ENCODE results near the gene MPIG6B.

The MPIG6B gene

DNA sequence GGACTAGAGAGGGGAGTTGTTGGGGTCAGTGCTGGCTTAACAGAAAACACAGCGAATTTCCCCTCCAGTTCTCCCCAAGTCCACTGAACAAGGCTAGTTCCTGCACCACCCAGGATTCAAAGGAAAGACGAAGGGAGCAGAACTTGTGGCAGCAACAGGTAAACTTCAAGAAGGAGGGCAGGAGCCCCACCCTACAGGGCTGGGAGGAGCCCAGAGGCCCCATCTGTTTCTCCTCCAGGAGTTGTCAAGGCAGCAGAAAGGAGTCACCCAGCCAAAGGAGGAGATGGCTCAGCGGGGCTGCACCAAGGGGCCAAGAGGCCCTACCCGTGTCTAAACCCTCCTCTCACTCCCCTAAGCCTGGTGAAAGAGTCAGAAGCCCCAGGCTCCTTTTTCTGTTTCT is 41.0 kb downstream of the MPIG6B start:
- TF ChIP-seq, protein P1, sequence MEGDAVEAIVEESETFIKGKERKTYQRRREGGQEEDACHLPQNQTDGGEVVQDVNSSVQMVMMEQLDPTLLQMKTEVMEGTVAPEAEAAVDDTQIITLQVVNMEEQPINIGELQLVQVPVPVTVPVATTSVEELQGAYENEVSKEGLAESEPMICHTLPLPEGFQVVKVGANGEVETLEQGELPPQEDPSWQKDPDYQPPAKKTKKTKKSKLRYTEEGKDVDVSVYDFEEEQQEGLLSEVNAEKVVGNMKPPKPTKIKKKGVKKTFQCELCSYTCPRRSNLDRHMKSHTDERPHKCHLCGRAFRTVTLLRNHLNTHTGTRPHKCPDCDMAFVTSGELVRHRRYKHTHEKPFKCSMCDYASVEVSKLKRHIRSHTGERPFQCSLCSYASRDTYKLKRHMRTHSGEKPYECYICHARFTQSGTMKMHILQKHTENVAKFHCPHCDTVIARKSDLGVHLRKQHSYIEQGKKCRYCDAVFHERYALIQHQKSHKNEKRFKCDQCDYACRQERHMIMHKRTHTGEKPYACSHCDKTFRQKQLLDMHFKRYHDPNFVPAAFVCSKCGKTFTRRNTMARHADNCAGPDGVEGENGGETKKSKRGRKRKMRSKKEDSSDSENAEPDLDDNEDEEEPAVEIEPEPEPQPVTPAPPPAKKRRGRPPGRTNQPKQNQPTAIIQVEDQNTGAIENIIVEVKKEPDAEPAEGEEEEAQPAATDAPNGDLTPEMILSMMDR (IDR thresholded peaks at IDR 0.05; ENCODE audit: insufficient read depth, missing control alignments), result no peak
- FAIRE-seq (no peak), DNase-seq (ENCODE audit: insufficient read length, low spot score) (no peak)

DNA sequence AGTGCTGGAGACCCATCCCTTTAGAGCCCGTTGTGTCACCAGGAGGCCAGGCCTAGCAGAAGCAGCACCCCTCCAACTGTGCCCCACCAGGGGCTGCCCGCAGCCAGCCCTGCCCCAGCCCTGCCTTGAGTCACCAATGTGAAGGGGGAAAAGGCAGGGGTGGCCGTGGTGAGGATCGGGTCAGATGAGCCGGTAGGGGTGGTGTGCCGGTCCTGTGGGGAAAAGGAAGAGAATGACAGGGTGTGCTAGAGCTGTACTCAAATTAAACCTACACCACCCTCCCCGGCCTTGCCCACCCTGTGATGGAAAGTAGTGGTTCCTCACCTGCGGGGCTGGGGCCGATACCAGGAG is 42.4 kb downstream of the MPIG6B start:
- TF ChIP-seq, protein P1 (IDR thresholded peaks at IDR 0.05; ENCODE audit: insufficient read depth, missing control alignments), result no peak
- DNase-seq (ENCODE audit: insufficient read length, low spot score) (no peak), FAIRE-seq (no peak)

DNA sequence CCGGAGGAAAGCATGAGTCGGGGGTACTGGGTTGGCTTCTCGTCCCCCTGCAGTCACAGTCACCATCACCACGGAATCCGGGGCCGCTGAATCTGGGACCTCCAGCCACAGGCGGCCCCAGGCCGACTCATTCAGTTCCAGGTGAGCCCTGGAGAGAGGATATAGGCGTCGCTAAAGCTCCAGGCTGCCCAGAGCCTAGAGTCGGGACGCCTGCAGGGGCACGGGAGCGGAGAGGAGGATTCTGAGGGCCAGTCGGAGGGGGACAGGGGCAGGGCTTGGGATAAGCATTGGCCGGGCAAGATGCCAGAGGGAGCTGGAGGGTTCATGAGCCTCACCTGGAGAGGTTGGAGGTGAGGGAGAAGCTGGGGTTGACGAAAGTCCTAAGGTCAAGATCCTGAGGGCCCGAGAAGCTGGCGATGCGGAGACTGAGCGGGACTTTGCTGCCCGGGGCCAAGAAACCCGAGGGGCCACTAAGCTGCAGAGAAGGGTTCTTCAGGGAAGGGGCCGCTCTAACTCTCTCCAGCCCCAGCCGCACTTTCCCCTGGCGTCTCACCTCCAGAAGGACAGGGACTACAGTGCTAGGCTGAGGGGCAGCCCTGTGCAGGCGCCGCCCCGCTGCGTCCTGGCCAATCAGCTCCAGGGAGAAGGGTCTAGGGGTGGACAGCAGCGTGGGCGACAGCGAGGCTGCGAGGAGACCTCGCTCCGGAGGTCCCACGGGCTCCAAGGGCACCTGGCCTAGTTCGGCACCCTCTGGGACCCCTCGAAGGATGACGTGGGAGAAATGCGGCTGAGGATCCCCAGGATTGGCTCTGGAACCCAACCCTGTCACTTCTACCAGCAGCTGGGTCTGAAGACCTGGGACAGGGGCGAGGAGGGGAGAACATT is 43.0 kb downstream of the MPIG6B start:
- no peak for FAIRE-seq
- DNase-seq (ENCODE audit: insufficient read length, low spot score), result no peak
- TF ChIP-seq, protein P1 (IDR thresholded peaks at IDR 0.05; ENCODE audit: insufficient read depth, missing control alignments), result no peak

DNA sequence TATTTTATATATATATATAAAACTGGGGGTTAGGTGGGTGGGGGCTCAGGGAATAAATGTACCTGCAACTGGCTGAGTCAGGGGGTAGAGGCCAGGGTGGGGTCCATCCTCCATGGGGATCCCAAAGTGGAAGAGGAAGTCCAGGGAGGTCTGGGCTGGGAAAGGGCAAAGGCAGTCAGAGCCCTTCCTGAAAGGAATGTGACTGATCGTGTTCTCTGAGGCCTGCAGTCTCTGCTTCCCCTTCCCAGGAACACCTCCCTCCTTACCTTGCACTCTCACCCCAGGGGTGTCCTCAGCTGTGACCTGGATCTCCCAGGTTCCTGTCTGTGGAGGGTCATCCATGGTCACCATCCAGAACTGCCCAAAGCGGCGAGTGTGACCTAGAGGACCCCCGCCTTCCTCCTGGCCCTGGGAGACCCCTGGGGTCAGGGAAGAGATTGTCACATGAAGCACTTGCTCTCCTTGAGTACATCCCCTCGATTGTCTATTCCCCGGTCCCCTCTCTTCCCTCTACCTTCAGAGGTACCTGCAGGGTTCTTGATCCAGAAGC is 44.0 kb downstream of the MPIG6B start:
- FAIRE-seq (no peak), DNase-seq (ENCODE audit: insufficient read length, low spot score) (no peak)
- TF ChIP-seq, protein P1 (IDR thresholded peaks at IDR 0.05; ENCODE audit: insufficient read depth, missing control alignments), result no peak

DNA sequence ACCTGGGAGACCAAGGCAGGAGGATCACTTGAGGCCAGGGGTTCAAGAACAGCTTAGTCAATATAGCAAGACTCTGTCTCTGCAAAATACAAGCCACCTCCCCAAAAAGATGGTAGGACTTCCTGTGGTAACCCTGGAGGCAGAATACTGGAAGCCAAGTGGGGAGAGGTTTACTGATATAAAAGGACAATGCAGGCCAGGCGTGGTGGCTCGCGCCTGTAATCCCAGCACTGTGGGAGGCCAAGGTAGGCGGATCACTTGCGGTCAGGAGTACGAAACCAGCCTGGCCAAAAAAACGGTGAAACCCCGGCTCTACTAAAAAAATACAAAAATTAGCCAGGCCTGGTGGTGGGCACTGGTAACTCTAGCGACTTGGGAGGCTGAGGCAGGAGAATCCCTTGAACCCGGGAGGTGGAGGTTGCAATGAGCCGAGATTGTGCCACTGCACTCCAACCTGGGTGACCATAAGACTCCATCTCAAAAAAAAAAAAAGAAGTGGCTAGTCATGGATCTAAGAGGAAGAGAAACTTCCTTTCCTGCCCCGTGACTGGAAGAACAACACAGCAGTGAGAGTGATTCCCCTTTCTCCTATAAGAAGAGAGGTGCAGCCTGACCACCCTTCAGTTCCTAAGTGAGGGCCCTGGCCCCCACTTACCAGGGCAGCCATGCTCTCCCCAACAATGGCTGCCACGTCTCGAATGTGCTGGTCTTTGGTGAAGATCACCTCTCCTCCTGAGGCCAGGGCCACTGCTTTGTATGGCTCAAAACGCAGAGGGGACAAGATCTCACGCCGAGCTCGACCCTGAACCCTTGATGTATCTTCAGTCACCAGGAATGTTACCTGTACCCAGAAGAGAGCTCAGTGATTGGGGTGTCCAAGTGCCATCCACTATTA is 45.4 kb downstream of the MPIG6B start:
- TF ChIP-seq, protein P1 (IDR thresholded peaks at IDR 0.05; ENCODE audit: insufficient read depth, missing control alignments), result no peak
- DNase-seq (ENCODE audit: insufficient read length, low spot score) (no peak), FAIRE-seq (no peak)

DNA sequence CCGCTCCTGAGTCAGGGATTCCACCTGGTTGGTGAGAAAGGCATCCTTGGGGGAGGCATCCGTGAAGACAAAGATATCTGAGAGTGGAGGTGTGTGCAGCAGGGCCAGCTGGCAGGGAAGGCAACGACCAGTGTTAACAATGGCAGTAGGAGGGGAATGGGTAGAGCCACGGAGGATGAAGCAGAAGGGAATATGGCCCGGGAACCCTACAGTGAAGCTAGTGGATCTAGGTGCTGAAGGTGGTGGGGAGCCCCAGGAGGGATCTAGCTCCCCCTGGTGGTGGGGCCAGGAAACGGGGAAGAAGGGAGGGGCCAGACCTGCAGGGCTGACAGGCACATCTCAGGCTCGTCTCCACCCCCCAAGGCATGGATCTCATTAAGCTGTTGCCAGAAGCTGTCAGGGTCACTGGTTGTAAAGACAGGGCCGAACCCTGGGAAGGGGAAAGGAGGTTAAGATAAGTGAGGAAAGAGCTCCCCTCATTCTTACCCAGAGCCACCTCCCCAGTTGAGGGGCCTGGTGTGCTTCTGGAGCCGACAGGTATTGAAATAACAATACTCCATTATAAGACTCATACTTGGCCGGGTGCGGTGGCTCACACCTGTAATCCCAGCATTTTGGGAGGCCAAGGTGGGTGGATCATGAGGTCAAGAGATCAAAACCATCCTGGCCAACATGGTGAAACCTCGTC is 46.7 kb downstream of the MPIG6B start:
- FAIRE-seq (no peak), DNase-seq (ENCODE audit: insufficient read length, low spot score) (peak; percentile 73)
- TF ChIP-seq, protein P1 (IDR thresholded peaks at IDR 0.05; ENCODE audit: insufficient read depth, missing control alignments), result peak; percentile 84
